Motor neuron (in vitro differentiated cells): ENCODE results near the gene TWIST2. TPM values are rescaled to one million over a fixed set of nuclear protein-coding genes. Genes with fewer than 3 reads are reported as not detected.

ENCODE experiments used
- ATAC-seq, 8 experiments: fragments of 200-7000 bp; cut with Tn5 transposase; replicated peaks in 6 of 8; 2 replicates each; pipeline ENCODE4 v1.8.0; 2021; ENCODE audit warnings: mild to moderate bottlenecking in 8 of 8, moderate library complexity in 8 of 8
- H3K27ac ChIP-seq, 2 donors: fragments of 250-450 bp; sonication (Bioruptor Pico); 2 replicates each; pipeline ENCODE4 v1.9.0; 2021; ENCODE audit warnings: antibody characterized with exemption in 2 of 2, mild to moderate bottlenecking in 2 of 2, moderate library complexity in 1 of 2
- H3K4me1 ChIP-seq, 2 donors: fragments of 250-450 bp; sonication (Bioruptor Pico); replicated peaks in 1 of 2; 2 replicates each; pipeline ENCODE4 v1.6.1; 2021; ENCODE audit warnings: antibody characterized with exemption in 2 of 2, mild to moderate bottlenecking in 2 of 2, moderate library complexity in 1 of 2
- H3K4me3 ChIP-seq, 5 donors: fragments of 250-450 bp; sonication (Bioruptor Pico); 2 replicates each; pipeline ENCODE4 v1.9.0; 2021; ENCODE audit warnings: antibody characterized with exemption in 5 of 5, mild to moderate bottlenecking in 5 of 5, moderate library complexity in 4 of 5
- WGBS, 10 experiments: fragments of 450-650 bp; shearing (Covaris generic); methylation state at CpG; one replicate each; pipeline ENCODE4 v1.0.0; 2022; 5-methylcytosine and 5-hydroxymethylcytosine counted together
- in situ Hi-C, 9 experiments: fragments of 400-800 bp; cut with MboI; loops; one replicate each; pipeline ENCODE4 v1.15.0; 2021; ENCODE audit warnings: low sequenced_read_pairs in 9 of 9, low pct_unique_long_range_greater_than_20kb in 2 of 9; ENCODE audit not compliant: unreplicated experiment in 9 of 9
- total RNA-seq, 8 experiments: library from RNA; unstranded; fragments of 300-600 nt; gene quantifications; 2 replicates each; pipeline versions ENCODE4 v1.2.3 to v1.2.4, GENCODE V29; 2022

Gene TWIST2
- total RNA-seq, 8 experiments from 2014 or later, result 1.00 to 41.3 (median 9.5) TPM; not detected in 3

DNA sequence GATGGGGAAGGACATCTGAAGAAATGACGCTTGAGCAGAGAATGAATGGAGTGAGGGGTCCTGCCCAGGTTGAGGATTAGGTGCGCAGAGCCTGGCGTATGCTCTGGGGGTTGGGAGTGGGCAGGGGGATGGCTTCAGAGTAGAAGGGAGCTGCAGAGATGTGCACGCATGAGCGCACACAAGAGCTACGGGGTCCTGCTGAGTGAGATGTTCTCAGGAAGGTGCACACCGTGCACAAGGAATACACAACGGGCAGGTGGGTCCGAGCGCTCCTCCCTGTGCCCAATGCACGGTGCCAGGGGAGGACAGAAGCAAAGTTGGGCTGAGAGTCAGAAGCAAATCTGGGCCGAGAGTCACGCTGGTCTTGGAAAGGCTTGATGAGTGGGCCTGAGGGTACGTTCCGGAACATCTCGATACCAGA, 25.5 kb downstream of the TWIST2 start:
- Histone ChIP-seq H3K4me3 (no peak overlapping the region), H3K27ac (no peak overlapping the region), H3K4me1 (peaks cover 0 to 3% of the 10 kb centered on the region in 2 donors)
- 56 to 93% (median 86%) methylated on average over 3 to 7 of the region's 16 CpGs; no CpG with 5 or more reads in 2 of the 10 experiments for WGBS, 10 experiments
- in situ Hi-C loops, result no loop called here
- ATAC-seq, result no peak

- in situ Hi-C loops, result no loop called here
- no peak for ATAC-seq
- Histone ChIP-seq H3K4me1 (peaks cover 1 to 6% of the 10 kb centered on the region in 2 donors), H3K4me3 (no peak overlapping the region), H3K27ac (no peak overlapping the region)
- 35 to 100% (median 90%) methylated on average over 2 to 5 of the region's 6 CpGs; no CpG with 5 or more reads in 5 of the 10 experiments for WGBS, 10 experiments
Observed at GRCh38 chr2:238873841-238874240, 26.0 kb downstream of the TWIST2 start.

GRCh38 chr2:238874330-238875050, 26.6 kb downstream of the TWIST2 start:
- H3K4me1 ChIP-seq, result peaks cover 7 to 11% of the 10 kb centered on the region in 2 donors
- 21 to 100% (median 79%) methylated on average over 1 to 9 of the region's 11 CpGs for WGBS, 10 experiments

GRCh38 chr2:238875101-238875470, 27.2 kb downstream of the TWIST2 start:
- H3K4me1 ChIP-seq, result peaks cover 7 to 11% of the 10 kb centered on the region in 2 donors
- no peak overlapping the region for H3K27ac ChIP-seq
- in situ Hi-C loops, result no loop called here
- H3K4me3 ChIP-seq, result no peak overlapping the region
- 44 to 100% (median 100%) methylated on average over 1 to 3 of the region's 3 CpGs; no CpG with 5 or more reads in 1 of the 10 experiments for WGBS, 10 experiments
- peak in 1 of 8 experiments; percentile 6 for ATAC-seq

More at GRCh38 chr2:238874330-238875050, 26.6 kb downstream of the TWIST2 start:
- no peak overlapping the region for H3K27ac ChIP-seq
- peak in 1 of 8 experiments; percentile 40 for ATAC-seq
- in situ Hi-C loops, result no loop called here
- H3K4me3 ChIP-seq, result no peak overlapping the region

GRCh38 chr2:238875471-238876231, 27.8 kb downstream of the TWIST2 start:
- 9 to 100% (median 64%) methylated on average over 1 to 13 of the region's 17 CpGs; no CpG with 5 or more reads in 3 of the 10 experiments for WGBS, 10 experiments
- H3K4me3 ChIP-seq, result no peak overlapping the region
- in situ Hi-C loops, result no loop called here
- H3K4me1 ChIP-seq, result peaks cover 7 to 11% of the 10 kb centered on the region in 2 donors
- ATAC-seq, result peak in 1 of 8 experiments; percentile 9
- no peak overlapping the region for H3K27ac ChIP-seq

GRCh38 chr2:238876232-238876630, 28.3 kb downstream of the TWIST2 start:
- Histone ChIP-seq H3K4me1 (peaks cover 7 to 11% of the 10 kb centered on the region in 2 donors), H3K27ac (no peak overlapping the region), H3K4me3 (no peak overlapping the region)
- peak in 2 of 8 experiments; percentile 32 to 49 for ATAC-seq
- in situ Hi-C loops, result no loop called here
- 93 to 100% (median 100%) methylated on average over 1 to 3 of the region's 3 CpGs; no CpG with 5 or more reads in 4 of the 10 experiments for WGBS, 10 experiments

GRCh38 chr2:238878051-238878735, 30.3 kb downstream of the TWIST2 start:
- Histone ChIP-seq H3K4me3 (no peak overlapping the region), H3K27ac (no peak overlapping the region), H3K4me1 (peaks cover 7 to 11% of the 10 kb centered on the region in 2 donors)
- WGBS, 10 experiments, result 39 to 100% (median 90%) methylated on average over 1 to 4 of the region's 8 CpGs; no CpG with 5 or more reads in 1 of the 10 experiments
- ATAC-seq, result no peak
- in situ Hi-C loops, result no loop called here

DNA sequence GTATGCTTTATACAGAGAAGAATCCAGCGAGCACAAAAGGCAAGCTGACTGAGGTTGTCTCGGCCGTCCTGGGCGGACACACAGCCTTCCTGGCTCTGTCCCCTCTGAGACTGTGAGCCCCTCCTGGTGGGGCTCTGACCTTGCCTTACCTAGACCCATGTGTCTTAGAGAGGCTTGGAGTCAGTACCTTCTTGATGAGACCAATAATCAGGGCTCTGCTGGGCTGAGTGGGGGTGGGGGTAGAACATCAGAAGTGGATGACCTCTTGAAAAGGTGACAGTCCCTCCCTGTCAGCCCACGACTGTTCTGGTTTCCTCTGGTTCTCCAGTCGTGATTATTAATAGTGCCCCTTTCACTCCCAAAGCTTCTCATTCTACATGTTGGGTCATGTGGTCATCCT, 31.2 kb downstream of the TWIST2 start:
- Histone ChIP-seq H3K27ac (no peak overlapping the region), H3K4me3 (no peak overlapping the region), H3K4me1 (peaks cover 10 to 11% of the 10 kb centered on the region in 2 donors)
- ATAC-seq, result peak in 3 of 8 experiments; percentile 27 to 66 (median 48)
- WGBS, 10 experiments, result 31 to 87% (median 63%) methylated on average over 1 to 5 of the region's 6 CpGs; no CpG with 5 or more reads in 4 of the 10 experiments
- in situ Hi-C loops, result no loop called here

- Histone ChIP-seq H3K4me1 (peaks cover 10 to 11% of the 10 kb centered on the region in 2 donors), H3K4me3 (no peak overlapping the region), H3K27ac (no peak overlapping the region)
- WGBS, 10 experiments, result 80 to 95% (median 90%) methylated on average over 1 to 4 of the region's 4 CpGs; no CpG with 5 or more reads in 6 of the 10 experiments
- ATAC-seq, result peak in 3 of 8 experiments; percentile 3 to 43 (median 4)
- in situ Hi-C loops, result no loop called here
Observed at GRCh38 chr2:238879621-238880377, 31.9 kb downstream of the TWIST2 start.

- ATAC-seq, result peak in 3 of 8 experiments; percentile 5 to 52 (median 6)
- in situ Hi-C loops, result no loop called here
- WGBS, 10 experiments, result 0 to 90% (median 59%) methylated on average over 1 to 5 of the region's 7 CpGs; no CpG with 5 or more reads in 3 of the 10 experiments
- no peak overlapping the region for H3K27ac ChIP-seq
- no peak overlapping the region for H3K4me3 ChIP-seq
- peaks cover 10 to 11% of the 10 kb centered on the region in 2 donors for H3K4me1 ChIP-seq
Observed at GRCh38 chr2:238881353-238882081, 33.6 kb downstream of the TWIST2 start.

DNA sequence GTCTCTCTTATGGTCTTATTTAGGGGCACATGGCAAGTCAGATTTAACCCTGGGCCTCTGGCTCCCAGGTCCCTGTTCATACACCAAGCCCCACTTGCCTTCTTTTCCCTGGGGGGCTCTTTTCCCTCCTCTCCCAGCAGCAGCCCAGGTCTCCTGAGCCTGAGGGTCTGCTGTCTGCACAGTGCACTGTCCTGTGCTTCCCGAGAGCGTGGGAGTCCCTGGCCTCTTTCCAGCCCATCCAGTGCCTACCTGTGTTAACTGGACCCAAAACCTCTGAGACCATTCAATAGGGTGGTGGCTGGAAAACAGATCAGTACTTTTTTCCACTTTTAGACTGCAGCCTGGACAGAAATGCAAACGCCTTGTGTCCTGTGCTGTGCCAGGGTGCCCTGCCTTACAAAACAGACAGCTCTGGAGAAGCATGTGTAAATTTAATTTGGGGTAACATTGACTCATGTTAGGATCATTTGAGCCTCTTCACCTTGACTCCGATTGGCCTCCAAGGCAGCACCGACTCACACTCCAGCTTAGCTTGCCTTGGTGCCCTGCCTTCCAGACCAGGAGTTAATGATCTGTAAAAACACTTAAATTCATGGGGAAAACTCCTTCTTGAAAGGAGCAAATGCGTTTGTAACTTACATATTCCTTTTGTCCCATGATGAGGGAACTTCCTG, 34.3 kb downstream of the TWIST2 start:
- H3K4me1 ChIP-seq, result peaks cover 10 to 11% of the 10 kb centered on the region in 2 donors
- ATAC-seq, result peak in 3 of 8 experiments; percentile 5 to 12 (median 9)
- WGBS, 10 experiments, result 0 to 67% (median 25%) methylated on average over 1 to 5 of the region's 6 CpGs; no CpG with 5 or more reads in 3 of the 10 experiments
- no peak overlapping the region for H3K4me3 ChIP-seq
- in situ Hi-C loops, result no loop called here
- H3K27ac ChIP-seq, result no peak overlapping the region
